Activated CD4-positive, alpha-beta memory T cell treated with anti-CD3 and anti-CD28 coated beads, Interleukin-2, amount 10 ng/mL, durations not matched to agents 7 days and 5 days (primary cell): Measurements from ENCODE around the gene SPCS3. TPM values are rescaled to one million over a fixed set of nuclear protein-coding genes. Genes with fewer than 3 reads are reported as not detected.
"Not testable (repeated sequence)": the region's sequence is repeated elsewhere in the genome, so short reads cannot be mapped to it uniquely, and the experiment has no call there.

Experiments
- CTCF ChIA-PET: fragments of 350-600 bp; sonication (Branson Sonifier 250); formaldehyde crosslinking; loops from one replicate; lab custom pipeline; 2021; ENCODE audit warnings: antibody characterized with exemption, inconsistent platforms; lab: Charles Lee
- POLR2A ChIA-PET: fragments of 350-600 bp; sonication (Branson Sonifier 250); formaldehyde crosslinking; loops from one replicate; lab custom pipeline; 2021; ENCODE audit warnings: antibody characterized with exemption; lab: Charles Lee
- DNase-seq: peaks from one replicate; pipeline ENCODE4 v3.0.0-alpha.2; 2020
- H3K27ac Mint-ChIP-seq: one replicate; pipeline ENCODE4 v1.8.0; 2021; ENCODE audit warnings: mild to moderate bottlenecking, mixed read lengths
- H3K27me3 Mint-ChIP-seq: one replicate; pipeline ENCODE4 v1.8.0; 2021; ENCODE audit warnings: mixed read lengths
- H3K36me3 Mint-ChIP-seq: one replicate; pipeline ENCODE4 v1.8.0; 2021; ENCODE audit warnings: low read depth, mixed read lengths
- H3K4me1 Mint-ChIP-seq: one replicate; pipeline ENCODE4 v1.8.0; 2021; ENCODE audit warnings: mixed read lengths
- H3K4me3 Mint-ChIP-seq: one replicate; pipeline ENCODE4 v1.8.0; 2021; ENCODE audit warnings: mild to moderate bottlenecking, mixed read lengths
- H3K9me3 Mint-ChIP-seq: one replicate; pipeline ENCODE4 v1.8.0; 2021; ENCODE audit warnings: mixed read lengths
- total RNA-seq, 2 experiments: library from RNA; stranded (reverse); gene quantifications; one replicate each; pipeline ENCODE4 v1.2.3, GENCODE V29; 2021

The SPCS3 gene
- total RNA-seq, 2 experiments from 2014 or later: 215 to 233 TPM

- Mint-ChIP-seq H3K4me1 (no peaks in the 10 kb centered on the region), H3K27ac (no peak overlapping the region), H3K27me3 (no peaks in the 10 kb centered on the region), H3K9me3 (no peaks in the 10 kb centered on the region), H3K36me3 (no peaks in the 10 kb centered on the region), H3K4me3 (no peak overlapping the region)
- POLR2A ChIA-PET: no interaction called here
- DNase-seq: no peak
- CTCF ChIA-PET: no interaction called here
Measured at GRCh38 chr4:176290520-176290919, 29.2 kb upstream of the SPCS3 start.

DNA sequence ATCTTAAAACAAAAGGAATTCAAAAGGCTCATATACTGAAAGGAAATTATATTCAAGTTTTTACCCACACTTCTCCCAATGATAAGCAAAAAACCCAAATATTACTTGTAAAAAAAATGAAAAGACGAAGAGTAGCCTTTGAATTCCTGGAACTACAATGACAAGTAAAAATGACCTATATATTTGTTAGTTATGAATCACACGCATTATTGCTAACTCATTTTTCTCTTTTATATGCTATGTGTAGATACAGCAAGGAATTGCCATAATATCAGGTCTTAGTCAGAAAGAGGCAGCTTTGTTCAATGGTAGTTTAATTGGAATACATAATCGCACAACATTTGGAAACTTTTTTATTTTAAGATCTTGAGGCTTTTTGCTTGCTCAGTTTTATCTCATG lies 28.0 kb upstream of the SPCS3 start:
- no peak for DNase-seq
- ChIA-PET CTCF (no interaction called here), POLR2A (no interaction called here)
- H3K27ac Mint-ChIP-seq: no peak overlapping the region
- H3K4me1 Mint-ChIP-seq: no peaks in the 10 kb centered on the region
- H3K27me3 Mint-ChIP-seq: no peaks in the 10 kb centered on the region
- H3K4me3 Mint-ChIP-seq: no peak overlapping the region
- H3K9me3 Mint-ChIP-seq: no peaks in the 10 kb centered on the region
- no peaks in the 10 kb centered on the region for H3K36me3 Mint-ChIP-seq

- Mint-ChIP-seq H3K4me3 (no peak overlapping the region), H3K27ac (no peak overlapping the region), H3K4me1 (no peaks in the 10 kb centered on the region), H3K27me3 (no peaks in the 10 kb centered on the region), H3K9me3 (no peaks in the 10 kb centered on the region), H3K36me3 (no peaks in the 10 kb centered on the region)
- POLR2A ChIA-PET: no interaction called here
- no peak for DNase-seq
- CTCF ChIA-PET: no interaction called here
Measured at GRCh38 chr4:176292920-176293319, 26.8 kb upstream of the SPCS3 start.

DNA sequence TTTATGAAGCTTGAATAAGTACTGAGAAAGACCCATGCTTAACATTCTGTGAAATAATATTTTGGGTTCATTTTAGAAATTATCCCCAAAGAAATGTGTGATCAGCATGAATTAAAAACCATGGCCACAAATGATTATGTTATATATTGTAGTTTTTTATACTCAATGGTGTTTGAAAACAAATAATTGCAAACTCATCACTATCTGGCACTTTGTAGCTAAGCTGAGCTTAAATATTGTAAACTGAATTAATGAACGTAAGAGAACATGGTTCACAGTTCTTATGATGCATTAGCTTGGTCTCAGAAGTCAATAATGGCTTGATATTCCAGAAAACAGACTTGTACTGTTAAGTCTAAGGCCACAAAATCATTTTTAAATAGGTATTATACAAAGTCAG lies 26.1 kb upstream of the SPCS3 start:
- Mint-ChIP-seq H3K4me1 (no peaks in the 10 kb centered on the region), H3K36me3 (no peaks in the 10 kb centered on the region), H3K27ac (no peak overlapping the region), H3K4me3 (no peak overlapping the region), H3K27me3 (no peaks in the 10 kb centered on the region), H3K9me3 (no peaks in the 10 kb centered on the region)
- no peak for DNase-seq
- ChIA-PET CTCF (no interaction called here), POLR2A (no interaction called here)

DNA sequence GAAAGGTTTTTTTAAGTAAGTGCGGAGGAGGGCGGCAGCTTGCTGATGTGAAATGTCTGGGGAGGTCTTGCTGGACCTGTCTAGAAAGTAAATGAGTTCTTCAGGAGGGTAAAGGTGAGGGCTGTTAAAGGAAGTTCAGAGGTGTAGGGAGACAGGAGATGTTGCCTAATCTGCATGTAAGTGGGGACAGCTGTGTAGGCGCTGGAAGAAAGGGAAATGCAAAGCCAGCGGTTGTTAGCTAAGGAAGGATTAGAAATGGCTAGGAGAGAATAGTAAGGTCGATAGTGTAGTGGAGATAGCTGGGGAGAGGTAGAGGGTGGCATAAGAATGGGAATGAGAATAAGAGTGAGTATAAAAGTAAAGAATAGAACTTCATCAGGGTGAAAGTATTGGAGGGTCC lies 23.9 kb upstream of the SPCS3 start:
- H3K27me3 Mint-ChIP-seq, H3K4me1 Mint-ChIP-seq, POLR2A ChIA-PET, H3K4me3 Mint-ChIP-seq, CTCF ChIA-PET, H3K9me3 Mint-ChIP-seq, DNase-seq, H3K27ac Mint-ChIP-seq, H3K36me3 Mint-ChIP-seq: not testable (repeated sequence)

GRCh38 chr4:176298664-176299063 lies 21.1 kb upstream of the SPCS3 start:
- DNase-seq: no peak
- POLR2A ChIA-PET: no interaction called here
- Mint-ChIP-seq H3K4me3 (no peak overlapping the region), H3K9me3 (no peaks in the 10 kb centered on the region), H3K36me3 (no peaks in the 10 kb centered on the region), H3K27ac (no peak overlapping the region), H3K27me3 (peaks cover 1% of the 10 kb centered on the region), H3K4me1 (no peaks in the 10 kb centered on the region)
- CTCF ChIA-PET: no interaction called here

DNA sequence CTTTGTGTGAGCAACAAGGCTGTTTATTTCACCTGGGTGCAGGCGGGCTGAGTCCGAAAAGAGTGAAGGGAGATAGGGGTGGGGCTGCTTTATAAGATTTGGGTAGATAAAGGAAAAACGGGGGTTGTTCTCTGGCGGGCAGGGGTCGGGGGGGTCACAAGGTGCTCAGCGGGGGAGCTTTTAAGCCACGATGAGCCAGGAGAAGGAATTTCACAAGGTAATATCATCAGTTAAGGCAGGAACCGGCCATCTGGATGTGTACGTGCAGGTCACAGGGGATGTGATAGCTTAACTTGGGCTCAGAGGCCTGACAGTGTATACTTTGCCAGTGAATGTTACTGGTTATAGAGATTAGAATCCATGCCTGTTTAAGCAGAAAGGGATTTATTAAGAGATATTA lies 19.7 kb upstream of the SPCS3 start:
- H3K9me3 Mint-ChIP-seq: no peaks in the 10 kb centered on the region
- H3K36me3 Mint-ChIP-seq: no peaks in the 10 kb centered on the region
- POLR2A ChIA-PET: no interaction called here

GRCh38 chr4:176300565-176300964 lies 19.2 kb upstream of the SPCS3 start:
- Mint-ChIP-seq H3K27me3 (peaks cover 1% of the 10 kb centered on the region), H3K4me3 (no peak overlapping the region), H3K27ac (no peak overlapping the region), H3K36me3 (no peaks in the 10 kb centered on the region), H3K4me1 (no peaks in the 10 kb centered on the region), H3K9me3 (no peaks in the 10 kb centered on the region)
- no peak for DNase-seq
- POLR2A ChIA-PET: no interaction called here
- CTCF ChIA-PET: no interaction called here

More for the DNA sequence above, 19.7 kb upstream of the SPCS3 start:
- no peak for DNase-seq
- Mint-ChIP-seq H3K27ac (no peak overlapping the region), H3K4me1 (no peaks in the 10 kb centered on the region), H3K27me3 (peaks cover 1% of the 10 kb centered on the region), H3K4me3 (no peak overlapping the region)
- CTCF ChIA-PET: no interaction called here

- H3K27ac Mint-ChIP-seq: no peak overlapping the region
- no peaks in the 10 kb centered on the region for H3K9me3 Mint-ChIP-seq
- no peaks in the 10 kb centered on the region for H3K4me1 Mint-ChIP-seq
- no peak overlapping the region for H3K4me3 Mint-ChIP-seq
- peaks cover 5% of the 10 kb centered on the region for H3K27me3 Mint-ChIP-seq
- no peaks in the 10 kb centered on the region for H3K36me3 Mint-ChIP-seq
- ChIA-PET POLR2A (no interaction called here), CTCF (no interaction called here)
- DNase-seq: no peak
Measured at GRCh38 chr4:176302283-176303275, 17.2 kb upstream of the SPCS3 start.

GRCh38 chr4:176303938-176304337 lies 15.8 kb upstream of the SPCS3 start:
- H3K27me3 Mint-ChIP-seq: peaks cover 8% of the 10 kb centered on the region
- H3K36me3 Mint-ChIP-seq: no peaks in the 10 kb centered on the region
- no peak overlapping the region for H3K27ac Mint-ChIP-seq
- H3K9me3 Mint-ChIP-seq: no peaks in the 10 kb centered on the region
- POLR2A ChIA-PET: no interaction called here
- H3K4me3 Mint-ChIP-seq: no peak overlapping the region
- DNase-seq: no peak
- H3K4me1 Mint-ChIP-seq: no peaks in the 10 kb centered on the region
- CTCF ChIA-PET: no interaction called here

DNA sequence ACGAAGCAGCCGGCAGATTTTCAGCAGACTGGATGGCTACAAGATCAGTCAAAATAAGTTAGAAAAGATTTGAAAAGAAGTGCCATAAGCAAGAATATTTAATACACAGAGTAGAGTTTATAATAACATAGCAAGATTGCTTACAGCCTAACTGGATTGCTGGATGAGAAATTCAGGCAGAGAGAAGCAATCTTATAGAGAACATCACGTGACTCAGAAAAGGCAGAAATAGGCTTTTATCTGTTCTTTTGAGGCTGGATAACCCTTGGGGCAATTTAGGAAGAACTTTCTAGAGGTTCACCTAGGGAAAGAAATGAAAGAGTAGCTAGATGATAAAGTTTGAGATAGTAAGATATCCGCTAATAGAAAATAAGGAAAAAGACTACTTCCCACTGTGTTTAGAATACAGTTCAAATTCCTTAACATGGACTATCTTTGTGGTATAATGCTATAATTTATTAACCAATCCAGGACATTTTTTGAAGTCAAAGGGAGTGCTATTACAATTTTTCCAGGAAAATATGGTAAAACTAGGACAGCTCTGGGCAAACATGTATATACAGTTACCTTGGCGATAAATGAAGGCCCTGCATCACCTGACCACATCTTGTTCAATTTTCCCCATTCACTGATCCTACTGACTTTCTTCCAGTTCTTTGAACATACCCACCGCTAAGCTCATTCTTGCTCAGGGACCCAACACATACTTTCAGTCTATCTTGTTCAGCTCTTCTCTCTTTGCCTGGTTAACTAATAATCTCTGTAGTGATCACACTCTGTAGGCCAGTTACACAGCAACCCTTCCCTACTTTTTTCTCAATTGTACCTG lies 12.7 kb upstream of the SPCS3 start:
- CTCF ChIA-PET: no interaction called here
- H3K9me3 Mint-ChIP-seq: no peaks in the 10 kb centered on the region
- no peak overlapping the region for H3K27ac Mint-ChIP-seq
- POLR2A ChIA-PET: no interaction called here
- H3K36me3 Mint-ChIP-seq: no peaks in the 10 kb centered on the region
- DNase-seq: no peak
- no peak overlapping the region for H3K4me3 Mint-ChIP-seq
- H3K27me3 Mint-ChIP-seq: peaks cover 16% of the 10 kb centered on the region
- no peaks in the 10 kb centered on the region for H3K4me1 Mint-ChIP-seq

DNA sequence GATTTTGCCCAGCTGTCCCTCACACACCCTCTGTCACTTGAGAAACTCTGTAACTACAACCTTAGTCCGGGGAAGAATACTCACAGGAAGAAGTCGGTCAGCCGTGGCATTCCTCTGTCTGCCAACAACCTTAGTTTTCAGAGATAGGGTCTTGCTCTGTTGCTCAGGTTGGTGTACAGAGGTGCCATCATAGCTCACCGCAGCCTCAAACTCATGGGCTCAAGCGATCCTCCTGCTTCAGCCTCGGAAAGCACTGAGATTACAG lies 12.2 kb upstream of the SPCS3 start:
- Mint-ChIP-seq H3K4me3 (no peak overlapping the region), H3K4me1 (no peaks in the 10 kb centered on the region), H3K9me3 (no peaks in the 10 kb centered on the region), H3K27me3 (peaks cover 18% of the 10 kb centered on the region), H3K27ac (no peak overlapping the region), H3K36me3 (no peaks in the 10 kb centered on the region)
- no peak for DNase-seq
- ChIA-PET CTCF (no interaction called here), POLR2A (no interaction called here)

DNA sequence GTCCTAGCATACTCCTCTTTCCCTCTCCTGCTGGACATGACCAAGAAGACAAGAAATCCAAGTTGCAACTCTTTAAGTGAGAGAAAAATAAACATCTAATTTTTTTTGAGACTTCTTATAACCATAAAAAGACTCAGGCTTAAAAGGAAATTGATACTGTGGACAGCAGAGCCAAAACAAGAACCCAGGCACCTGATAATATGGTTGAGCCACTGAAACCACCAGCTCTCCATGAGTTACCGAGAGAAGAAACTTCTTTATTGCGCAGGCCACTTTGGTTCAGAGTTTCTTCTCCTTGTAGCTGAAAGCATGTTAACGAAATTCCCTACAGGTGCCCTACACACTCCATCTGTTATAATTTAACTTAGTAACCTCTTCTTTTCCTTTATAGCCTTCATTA lies 11.3 kb upstream of the SPCS3 start:
- ChIA-PET CTCF (no interaction called here), POLR2A (no interaction called here)
- Mint-ChIP-seq H3K27ac (no peak overlapping the region), H3K9me3 (no peaks in the 10 kb centered on the region), H3K36me3 (no peaks in the 10 kb centered on the region), H3K27me3 (peaks cover 18% of the 10 kb centered on the region), H3K4me1 (no peaks in the 10 kb centered on the region), H3K4me3 (no peak overlapping the region)
- DNase-seq: no peak
